ENCODE measurements around the gene OSBP2. TPM values are rescaled to one million over a fixed set of nuclear protein-coding genes. Genes with fewer than 3 reads are reported as not detected.

The OSBP2 gene
- total and polyA plus RNA-seq, 10 of the 15 experiments (the other 5 are each of a cell fraction or from before 2014, with no cell fraction given): 0.11 to 7.7 (median 3.6) TPM

DNA sequence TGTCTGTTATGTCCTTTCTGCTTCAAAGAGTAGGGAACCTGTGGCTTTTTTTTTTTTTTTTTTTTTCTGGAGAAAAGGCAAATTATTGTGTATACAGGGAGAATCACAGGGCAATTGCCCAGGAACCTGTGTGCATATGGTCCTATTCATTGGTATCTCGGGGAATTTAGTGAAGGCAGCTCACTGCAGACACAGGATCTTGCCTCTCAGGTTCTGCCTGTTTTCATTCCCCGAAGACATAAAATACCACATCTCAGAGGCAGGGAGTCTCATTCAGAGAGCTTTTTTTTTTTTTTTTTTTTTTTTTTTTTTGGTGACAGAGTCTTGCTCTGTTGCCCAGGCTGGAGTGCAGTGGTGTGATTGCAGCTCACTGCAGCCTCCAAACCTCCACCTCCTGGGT lies 88.3 kb downstream of the OSBP2 start:
- no peaks in the 10 kb centered on the region for H3K9me3 ChIP-seq (replicated peaks; ENCODE audit: control insufficient read depth, insufficient read depth, low read length)
- in situ Hi-C loops (cut with MboI): no loop called here
- H3K27me3 ChIP-seq (replicated peaks in 1 of 2; ENCODE audit: control insufficient read depth in 2 of 2, insufficient read depth in 2 of 2, low read length in 1 of 2): no peaks in the 10 kb centered on the region
- no peaks in the 10 kb centered on the region for H3K4me1 ChIP-seq (ENCODE audit: control insufficient read depth, insufficient read depth, low read length)
- CTCF ChIA-PET: no interaction called here
- H3K79me2 ChIP-seq (ENCODE audit: control insufficient read depth, insufficient read depth, low read length): no peaks in the 10 kb centered on the region
- FAIRE-seq: no peak
- no peak overlapping the region for H3K9ac ChIP-seq (ENCODE audit: control insufficient read depth, insufficient read depth, low read length)
- H2AFZ ChIP-seq (ENCODE audit: control insufficient read depth, low read depth, low read length): no peak overlapping the region
- intact Hi-C loops (cut with micrococcal nuclease; ENCODE audit: unreplicated experiment): no loop called here
- 15% methylated on average over 2 of the region's 2 CpGs for WGBS (ENCODE audit: insufficient coverage, insufficient replicate concordance, low lambda C conversion rate, missing lambda C conversion rate)
- H3K36me3 ChIP-seq (ENCODE audit: control insufficient read depth in 2 of 2, insufficient read depth in 2 of 2, low read length in 1 of 2): no peaks in the 10 kb centered on the region
- no peak for DNase-seq (ENCODE audit: low read depth, low spot score)
- no peak for ATAC-seq
- POLR2A ChIA-PET: interaction anchor here (0.6 kb wide), 1 partner anchor 21 kb away, joined by 4 read pairs; no protein-coding TSS in a partner anchor
- RAD21 ChIA-PET (ENCODE audit: unreplicated experiment): no interaction called here
- SMC1A ChIA-PET (ENCODE audit: uncharacterized antibody, unreplicated experiment): no interaction called here
- TF ChIP-seq BCL3 (IDR thresholded peaks at IDR 0.05; ENCODE audit: borderline replicate concordance, insufficient read depth, low read depth, low read length, poor library complexity, severe bottlenecking): no peak
- no peak for TF ChIP-seq RAD51 (IDR thresholded peaks at IDR 0.05)
- TF ChIP-seq PKNOX1 (IDR thresholded peaks at IDR 0.05): no peak
- no peak for TF ChIP-seq SREBF1 (IDR thresholded peaks at IDR 0.05; ENCODE audit: low read length)
- TF ChIP-seq, protein P1, sequence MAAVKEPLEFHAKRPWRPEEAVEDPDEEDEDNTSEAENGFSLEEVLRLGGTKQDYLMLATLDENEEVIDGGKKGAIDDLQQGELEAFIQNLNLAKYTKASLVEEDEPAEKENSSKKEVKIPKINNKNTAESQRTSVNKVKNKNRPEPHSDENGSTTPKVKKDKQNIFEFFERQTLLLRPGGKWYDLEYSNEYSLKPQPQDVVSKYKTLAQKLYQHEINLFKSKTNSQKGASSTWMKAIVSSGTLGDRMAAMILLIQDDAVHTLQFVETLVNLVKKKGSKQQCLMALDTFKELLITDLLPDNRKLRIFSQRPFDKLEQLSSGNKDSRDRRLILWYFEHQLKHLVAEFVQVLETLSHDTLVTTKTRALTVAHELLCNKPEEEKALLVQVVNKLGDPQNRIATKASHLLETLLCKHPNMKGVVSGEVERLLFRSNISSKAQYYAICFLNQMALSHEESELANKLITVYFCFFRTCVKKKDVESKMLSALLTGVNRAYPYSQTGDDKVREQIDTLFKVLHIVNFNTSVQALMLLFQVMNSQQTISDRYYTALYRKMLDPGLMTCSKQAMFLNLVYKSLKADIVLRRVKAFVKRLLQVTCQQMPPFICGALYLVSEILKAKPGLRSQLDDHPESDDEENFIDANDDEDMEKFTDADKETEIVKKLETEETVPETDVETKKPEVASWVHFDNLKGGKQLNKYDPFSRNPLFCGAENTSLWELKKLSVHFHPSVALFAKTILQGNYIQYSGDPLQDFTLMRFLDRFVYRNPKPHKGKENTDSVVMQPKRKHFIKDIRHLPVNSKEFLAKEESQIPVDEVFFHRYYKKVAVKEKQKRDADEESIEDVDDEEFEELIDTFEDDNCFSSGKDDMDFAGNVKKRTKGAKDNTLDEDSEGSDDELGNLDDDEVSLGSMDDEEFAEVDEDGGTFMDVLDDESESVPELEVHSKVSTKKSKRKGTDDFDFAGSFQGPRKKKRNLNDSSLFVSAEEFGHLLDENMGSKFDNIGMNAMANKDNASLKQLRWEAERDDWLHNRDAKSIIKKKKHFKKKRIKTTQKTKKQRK (IDR thresholded peaks at IDR 0.05; ENCODE audit: low read depth, low read length): no peak
- no peak for TF ChIP-seq CEBPB (IDR thresholded peaks at IDR 0.05; ENCODE audit: borderline replicate concordance in 1 of 2, low read depth in 2 of 2, low read length in 2 of 2)
- no peak for TF ChIP-seq HCFC1 (IDR thresholded peaks at IDR 0.05; ENCODE audit: low read length)
- TF ChIP-seq SPI1 (IDR thresholded peaks at IDR 0.05; ENCODE audit: borderline replicate concordance, insufficient read depth, low read depth, low read length): no peak
- TF ChIP-seq RCOR1 (conservative IDR thresholded peaks at IDR 0.05; ENCODE audit: low read depth, low read length): no peak
- no peak for TF ChIP-seq STAT3 (IDR thresholded peaks at IDR 0.05; ENCODE audit: low read depth, low read length)
- TF ChIP-seq MEF2B (IDR thresholded peaks at IDR 0.05; ENCODE audit: partially characterized antibody, poor library complexity, severe bottlenecking): no peak
- no peak for TF ChIP-seq NFYA (IDR thresholded peaks at IDR 0.05; ENCODE audit: borderline replicate concordance, low read depth, low read length)
- no peak for TF ChIP-seq TCF3 (IDR thresholded peaks at IDR 0.05; ENCODE audit: borderline replicate concordance, insufficient read depth, low read depth, low read length)
- TF ChIP-seq PML (IDR thresholded peaks at IDR 0.05; ENCODE audit: low read length): no peak
- TF ChIP-seq ZNF274 (IDR thresholded peaks at IDR 0.05; ENCODE audit: insufficient read depth, insufficient read length): no peak
- no peak for TF ChIP-seq BRCA1 (IDR thresholded peaks at IDR 0.05; ENCODE audit: low read depth, low read length)
- TF ChIP-seq PAX5 (IDR thresholded peaks at IDR 0.05; ENCODE audit: borderline replicate concordance, low read depth, low read length): no peak
- no peak for TF ChIP-seq DPF2 (IDR thresholded peaks at IDR 0.05)
- H3K4me3 ChIP-seq: no peak overlapping the region
- H3K27ac ChIP-seq (ENCODE audit: control insufficient read depth, insufficient read depth): no peak overlapping the region
- no peak overlapping the region for H3K4me2 ChIP-seq (ENCODE audit: control insufficient read depth, insufficient read depth)
- H4K20me1 ChIP-seq (ENCODE audit: control insufficient read depth, insufficient read depth): no peaks in the 10 kb centered on the region
- no TSS peak for BruUV-seq (replicated peaks)
